ENCODE measurements around the gene RIMS4. TPM values are rescaled to one million over a fixed set of nuclear protein-coding genes. Genes with fewer than 3 reads are reported as not detected.

RIMS4 gene
- total and polyA plus RNA-seq, 12 donors = 0.04 to 0.42 (median 0.13) TPM; not detected in 5

DNA sequence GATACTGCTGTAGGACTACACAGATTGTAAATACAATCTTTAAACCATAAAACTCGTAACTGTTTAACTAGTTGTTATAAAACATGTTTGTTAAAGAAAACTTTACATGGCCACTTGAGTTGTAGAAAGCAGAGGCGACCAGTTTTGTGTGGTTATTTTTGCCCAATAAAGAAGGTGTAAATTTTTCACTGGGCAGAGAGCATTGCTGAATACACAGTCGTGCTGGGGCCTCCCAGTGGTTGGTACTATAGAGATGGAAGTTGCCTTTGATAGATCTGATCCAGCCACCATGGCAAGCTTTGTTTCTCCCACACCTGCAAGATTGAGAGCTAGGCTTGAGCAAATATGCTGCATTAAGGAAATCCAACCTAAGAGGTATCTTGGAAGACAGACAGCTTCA is 41.2 kb upstream of the RIMS4 start:
- WGBS, 2 donors = 65 to 68% methylated on average over 3 of the region's 3 CpGs
- ATAC-seq (no peak), DNase-seq (no peak)
- intact Hi-C loops (cut with DNase I) = no loop called here
- Histone ChIP-seq H3K9me3 (no peaks in the 10 kb centered on the region), H3K36me3 (no peaks in the 10 kb centered on the region), H3K4me1 (no peaks in the 10 kb centered on the region), H3K27ac (no peak overlapping the region), H3K27me3 (peaks cover 0 to 18% (median 0%) of the 10 kb centered on the region in 7 donors), H3K4me3 (no peak overlapping the region)
- TF ChIP-seq, protein P1, sequence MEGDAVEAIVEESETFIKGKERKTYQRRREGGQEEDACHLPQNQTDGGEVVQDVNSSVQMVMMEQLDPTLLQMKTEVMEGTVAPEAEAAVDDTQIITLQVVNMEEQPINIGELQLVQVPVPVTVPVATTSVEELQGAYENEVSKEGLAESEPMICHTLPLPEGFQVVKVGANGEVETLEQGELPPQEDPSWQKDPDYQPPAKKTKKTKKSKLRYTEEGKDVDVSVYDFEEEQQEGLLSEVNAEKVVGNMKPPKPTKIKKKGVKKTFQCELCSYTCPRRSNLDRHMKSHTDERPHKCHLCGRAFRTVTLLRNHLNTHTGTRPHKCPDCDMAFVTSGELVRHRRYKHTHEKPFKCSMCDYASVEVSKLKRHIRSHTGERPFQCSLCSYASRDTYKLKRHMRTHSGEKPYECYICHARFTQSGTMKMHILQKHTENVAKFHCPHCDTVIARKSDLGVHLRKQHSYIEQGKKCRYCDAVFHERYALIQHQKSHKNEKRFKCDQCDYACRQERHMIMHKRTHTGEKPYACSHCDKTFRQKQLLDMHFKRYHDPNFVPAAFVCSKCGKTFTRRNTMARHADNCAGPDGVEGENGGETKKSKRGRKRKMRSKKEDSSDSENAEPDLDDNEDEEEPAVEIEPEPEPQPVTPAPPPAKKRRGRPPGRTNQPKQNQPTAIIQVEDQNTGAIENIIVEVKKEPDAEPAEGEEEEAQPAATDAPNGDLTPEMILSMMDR (IDR thresholded peaks at IDR 0.05) = no peak

DNA sequence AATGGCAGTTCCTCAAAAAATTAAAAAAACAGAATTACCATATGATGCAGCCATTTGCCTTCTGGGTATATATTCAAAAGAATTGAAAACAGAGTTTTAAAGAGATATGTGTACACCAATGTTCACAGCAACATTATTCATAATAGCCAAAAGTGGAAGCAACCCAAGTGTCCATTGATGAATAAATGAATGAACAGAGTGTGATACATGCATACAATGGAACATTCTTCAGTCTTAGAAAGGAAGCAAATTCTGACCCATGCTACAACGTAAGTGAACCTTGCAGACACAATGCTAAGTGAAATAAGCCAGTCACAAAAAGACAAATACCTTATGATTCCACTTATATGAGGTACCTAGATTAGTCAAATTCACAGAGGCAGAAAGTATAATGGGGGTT is 40.5 kb upstream of the RIMS4 start:
- Histone ChIP-seq H3K4me1 (no peaks in the 10 kb centered on the region), H3K27me3 (peaks cover 0 to 18% (median 0%) of the 10 kb centered on the region in 7 donors), H3K4me3 (no peak overlapping the region), H3K36me3 (no peaks in the 10 kb centered on the region), H3K9me3 (no peaks in the 10 kb centered on the region), H3K27ac (no peak overlapping the region)
- WGBS, 2 donors = 67 to 72% methylated on average over 1 of the region's 1 CpG
- ATAC-seq (no peak), DNase-seq (no peak)
- intact Hi-C loops (cut with DNase I) = no loop called here
- TF ChIP-seq, protein P1 (IDR thresholded peaks at IDR 0.05) = no peak

DNA sequence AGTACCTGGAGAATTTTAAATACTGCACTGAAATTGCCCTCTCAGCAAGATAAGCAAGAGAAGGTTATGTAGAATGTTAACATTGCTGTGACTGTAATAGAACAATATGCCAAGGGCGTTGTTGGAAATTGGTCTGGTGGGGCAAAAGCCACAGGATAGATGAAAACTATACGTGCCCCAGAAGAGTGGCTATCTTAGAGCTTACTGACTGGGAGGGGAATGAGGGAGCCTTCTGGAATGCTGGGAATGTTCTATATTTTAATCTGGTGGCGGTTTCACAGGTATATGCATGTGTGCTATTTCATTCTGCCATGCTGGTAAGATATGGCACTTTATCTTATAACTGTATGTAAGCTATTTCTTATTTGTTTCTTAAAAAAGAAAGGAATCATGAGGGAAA is 39.9 kb upstream of the RIMS4 start:
- Histone ChIP-seq H3K36me3 (no peaks in the 10 kb centered on the region), H3K27me3 (peaks cover 0 to 18% (median 0%) of the 10 kb centered on the region in 7 donors), H3K4me3 (no peak overlapping the region), H3K9me3 (no peaks in the 10 kb centered on the region), H3K4me1 (no peaks in the 10 kb centered on the region), H3K27ac (no peak overlapping the region)
- ATAC-seq = no peak
- DNase-seq = no peak
- intact Hi-C loops (cut with DNase I) = no loop called here
- 40 to 47% methylated on average over 3 of the region's 3 CpGs for WGBS, 2 donors
- TF ChIP-seq, protein P1 (IDR thresholded peaks at IDR 0.05) = no peak

DNA sequence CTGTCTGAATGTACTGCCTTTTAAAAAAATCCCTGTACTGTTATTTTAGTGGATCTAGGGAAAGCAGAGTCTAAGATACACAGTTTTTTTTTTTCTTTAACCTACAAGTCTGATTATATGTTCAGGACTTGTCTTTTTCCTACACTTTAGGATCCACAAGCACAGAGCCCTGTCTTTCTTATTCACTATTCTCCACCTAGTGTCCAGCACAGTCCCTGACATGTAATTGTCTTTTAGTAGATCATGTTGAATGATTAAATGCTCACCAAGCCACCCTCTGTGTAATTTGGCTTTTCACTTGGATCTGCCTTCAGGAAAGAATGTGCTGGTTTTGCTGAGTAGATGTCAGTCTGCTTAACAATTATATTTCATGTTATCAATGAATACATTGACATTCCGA is 39.4 kb upstream of the RIMS4 start:
- DNase-seq (no peak), ATAC-seq (no peak)
- Histone ChIP-seq H3K36me3 (no peaks in the 10 kb centered on the region), H3K9me3 (no peaks in the 10 kb centered on the region), H3K27ac (no peak overlapping the region), H3K4me1 (no peaks in the 10 kb centered on the region), H3K4me3 (no peak overlapping the region), H3K27me3 (peaks cover 0 to 18% (median 4%) of the 10 kb centered on the region in 7 donors)
- 64 to 79% methylated on average over 1 of the region's 1 CpG for WGBS, 2 donors
- intact Hi-C loops (cut with DNase I) = no loop called here
- TF ChIP-seq, protein P1 (IDR thresholded peaks at IDR 0.05) = no peak
